Right lobe of liver (tissue), 6 donors: ENCODE results near the gene PPP1R3F. TPM values are rescaled to one million over a fixed set of nuclear protein-coding genes. Genes with fewer than 3 reads are reported as not detected.

Experiments used
- ATAC-seq, 4 donors: fragments of 200-7000 bp; cut with Tn5 transposase; one replicate each; pipeline ENCODE4 v1.9.1; 2020; ENCODE audit warnings: mild to moderate bottlenecking in 4 of 4, moderate library complexity in 4 of 4
- DNase-seq, 3 donors: peaks; one replicate each; pipeline ENCODE4 v3.0.0-alpha.2; 2020
- H3K27ac ChIP-seq, 3 donors: fragments of 200-600 bp; one replicate each; pipeline ENCODE4 v1.8.0; 2022
- H3K27me3 ChIP-seq, 2 donors: fragments of 200-600 bp; one replicate each; pipeline ENCODE4 v1.8.0; 2022
- H3K36me3 ChIP-seq, 4 donors: fragments of 200-600 bp; sonication (generic) in 1 of 4; one replicate each; pipeline versions ENCODE4 v1.5.1 to v1.8.0; 2017 to 2022; ENCODE audit warnings: control low read depth in 1 of 4
- H3K4me1 ChIP-seq, 4 donors: fragments of 200-600 bp; sonication (generic) in 1 of 4; one replicate each; pipeline versions ENCODE4 v1.5.1 to v1.8.0; 2017 to 2022; ENCODE audit warnings: control low read depth in 1 of 4
- H3K4me3 ChIP-seq, 3 donors: fragments of 200-600 bp; one replicate each; pipeline ENCODE4 v1.8.0; 2022
- H3K9me3 ChIP-seq, 4 donors: fragments of 200-600 bp; sonication (generic) in 1 of 4; one replicate each; pipeline versions ENCODE4 v1.5.1 to v1.8.0; 2017 to 2022; ENCODE audit warnings: control low read depth in 1 of 4
- POLR2A ChIP-seq: fragments of 450-650 bp; IDR thresholded peaks from one replicate; pipeline ENCODE4 v1.6.1; 2017; ENCODE audit warnings: antibody characterized with exemption, mild to moderate bottlenecking
- WGBS: methylation state at CpG from one replicate; pipeline ENCODE4 v1.1.6; 2018; ENCODE audit warnings: low coverage, low lambda C conversion rate; ENCODE audit not compliant: insufficient coverage; ENCODE audit errors: missing lambda C conversion rate; 5-methylcytosine and 5-hydroxymethylcytosine counted together
- intact Hi-C, 2 donors: fragments of 100-400 bp; cut with DNase I; formaldehyde crosslinking; loops; one replicate each; pipeline versions ENCODE4 v1.11.2 to v1.14.1; 2022
- total RNA-seq, 6 experiments: library from RNA; depleted of rRNA in 2 of 6; stranded (reverse); fragments of >200 nt in 2 of 6; fragmentation: NEBNext Ultra II Directional in 3 of 6; extraction: Animal tissue kit (Norgen Biotek cat#: 25700) in 3 of 6; gene quantifications; one replicate each; pipeline versions ENCODE4 v1.1.0 to v1.2.4, GENCODE V29; 2016 to 2023
- TF ChIP-seq, protein P1 (sequence below), 4 donors: fragments of 200-600 bp in 3 of 4; fragments of 450-650 bp in 1 of 4; IDR thresholded peaks; one replicate each; pipeline versions ENCODE4 v1.5.1 to v1.8.0; 2016 to 2022; ENCODE audit warnings: antibody characterized with exemption in 4 of 4, mild to moderate bottlenecking in 2 of 4
- donor health status: DM: no; HTN: yes; CAD: no.
- donor health status: DM: no; HTN: no; CAD: no.
- donor health status: DM: no; HTN: no; CAD: no.
- donor health status: DM: no; HTN: yes; CAD: no.
- donor health status: DM: no; HTN: yes; CAD: no.

The PPP1R3F gene
- total RNA-seq, 6 experiments from 2014 or later: 1.6 to 4.0 (median 2.2) TPM

DNA sequence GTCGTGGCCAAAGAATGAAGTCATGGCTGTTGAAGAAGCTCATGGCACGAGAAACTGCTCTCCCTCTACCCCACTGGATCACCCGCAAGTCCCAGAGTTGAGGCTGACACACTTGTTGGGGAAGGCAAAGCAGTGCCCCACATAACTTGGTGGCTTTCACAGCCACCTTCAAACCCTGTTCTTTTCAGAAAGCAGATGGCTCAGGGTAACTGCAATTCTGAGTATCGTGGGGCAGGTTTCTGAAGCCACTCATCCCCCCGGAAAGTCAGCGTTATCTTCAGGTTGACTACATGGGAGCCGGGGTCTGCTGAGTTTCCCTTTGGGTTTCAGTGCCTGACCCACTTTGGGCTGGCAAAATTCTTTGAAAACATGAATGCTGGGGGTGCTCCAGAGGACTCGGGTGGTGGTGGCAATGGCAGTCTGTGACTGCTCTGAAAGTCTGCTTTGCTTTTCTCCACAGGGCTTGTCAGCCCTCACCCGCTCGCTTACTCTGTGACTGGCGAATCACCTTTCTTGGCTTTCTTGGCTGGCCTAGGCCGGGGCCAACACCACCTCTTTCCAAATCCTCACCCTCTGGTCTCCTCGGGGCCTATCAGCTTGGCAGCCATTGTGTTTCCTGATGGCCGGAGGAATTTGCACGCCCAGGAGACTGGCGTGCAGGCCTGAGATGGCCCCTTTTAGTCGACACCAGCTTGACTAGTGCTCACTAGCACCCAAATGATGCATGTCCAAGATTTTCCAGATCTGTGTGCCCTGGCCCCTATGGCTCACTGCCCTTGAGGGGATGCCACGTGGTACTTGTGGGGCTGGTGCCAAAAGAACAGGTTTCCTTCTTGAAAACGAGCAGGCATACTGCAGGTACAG is 7.3 kb downstream of the PPP1R3F start:
- no peaks in the 10 kb centered on the region for H3K27me3 ChIP-seq
- intact Hi-C loops: no loop called here
- DNase-seq (no peak), ATAC-seq (no peak)
- no peaks in the 10 kb centered on the region for H3K9me3 ChIP-seq
- H3K4me1 ChIP-seq: peaks cover 0 to 4% (median 0%) of the 10 kb centered on the region in 4 donors
- TF ChIP-seq, protein P1, sequence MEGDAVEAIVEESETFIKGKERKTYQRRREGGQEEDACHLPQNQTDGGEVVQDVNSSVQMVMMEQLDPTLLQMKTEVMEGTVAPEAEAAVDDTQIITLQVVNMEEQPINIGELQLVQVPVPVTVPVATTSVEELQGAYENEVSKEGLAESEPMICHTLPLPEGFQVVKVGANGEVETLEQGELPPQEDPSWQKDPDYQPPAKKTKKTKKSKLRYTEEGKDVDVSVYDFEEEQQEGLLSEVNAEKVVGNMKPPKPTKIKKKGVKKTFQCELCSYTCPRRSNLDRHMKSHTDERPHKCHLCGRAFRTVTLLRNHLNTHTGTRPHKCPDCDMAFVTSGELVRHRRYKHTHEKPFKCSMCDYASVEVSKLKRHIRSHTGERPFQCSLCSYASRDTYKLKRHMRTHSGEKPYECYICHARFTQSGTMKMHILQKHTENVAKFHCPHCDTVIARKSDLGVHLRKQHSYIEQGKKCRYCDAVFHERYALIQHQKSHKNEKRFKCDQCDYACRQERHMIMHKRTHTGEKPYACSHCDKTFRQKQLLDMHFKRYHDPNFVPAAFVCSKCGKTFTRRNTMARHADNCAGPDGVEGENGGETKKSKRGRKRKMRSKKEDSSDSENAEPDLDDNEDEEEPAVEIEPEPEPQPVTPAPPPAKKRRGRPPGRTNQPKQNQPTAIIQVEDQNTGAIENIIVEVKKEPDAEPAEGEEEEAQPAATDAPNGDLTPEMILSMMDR (IDR thresholded peaks at IDR 0.05): no peak
- no peak for TF ChIP-seq POLR2A
- H3K4me3 ChIP-seq: no peak overlapping the region
- no peak overlapping the region for H3K27ac ChIP-seq
- WGBS: 60% methylated on average over 15 of the region's 19 CpGs
- H3K36me3 ChIP-seq: no peaks in the 10 kb centered on the region

DNA sequence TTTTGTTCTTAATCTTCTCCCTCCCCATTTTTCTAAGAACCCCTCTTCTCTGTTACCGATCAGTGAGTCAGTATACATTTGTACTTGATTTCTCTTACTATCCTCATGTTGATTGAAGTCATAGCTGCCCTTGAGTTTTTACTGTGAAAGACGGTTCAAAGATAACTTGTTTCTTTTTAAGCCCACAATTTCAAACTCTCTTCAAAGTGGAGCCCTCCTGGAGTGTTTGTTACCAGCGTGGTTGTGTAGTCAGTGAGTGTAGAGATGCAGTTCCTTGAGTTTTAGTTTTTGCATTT is 7.9 kb downstream of the PPP1R3F start:
- no peak for TF ChIP-seq POLR2A
- TF ChIP-seq, protein P1 (IDR thresholded peaks at IDR 0.05): no peak
- H3K4me1 ChIP-seq: peaks cover 0 to 3% (median 0%) of the 10 kb centered on the region in 4 donors
- intact Hi-C loops: no loop called here
- no peaks in the 10 kb centered on the region for H3K9me3 ChIP-seq
- no peak overlapping the region for H3K4me3 ChIP-seq
- no peaks in the 10 kb centered on the region for H3K36me3 ChIP-seq
- WGBS: 59% methylated on average over 3 of the region's 3 CpGs
- DNase-seq (no peak), ATAC-seq (no peak)
- no peaks in the 10 kb centered on the region for H3K27me3 ChIP-seq
- no peak overlapping the region for H3K27ac ChIP-seq

DNA sequence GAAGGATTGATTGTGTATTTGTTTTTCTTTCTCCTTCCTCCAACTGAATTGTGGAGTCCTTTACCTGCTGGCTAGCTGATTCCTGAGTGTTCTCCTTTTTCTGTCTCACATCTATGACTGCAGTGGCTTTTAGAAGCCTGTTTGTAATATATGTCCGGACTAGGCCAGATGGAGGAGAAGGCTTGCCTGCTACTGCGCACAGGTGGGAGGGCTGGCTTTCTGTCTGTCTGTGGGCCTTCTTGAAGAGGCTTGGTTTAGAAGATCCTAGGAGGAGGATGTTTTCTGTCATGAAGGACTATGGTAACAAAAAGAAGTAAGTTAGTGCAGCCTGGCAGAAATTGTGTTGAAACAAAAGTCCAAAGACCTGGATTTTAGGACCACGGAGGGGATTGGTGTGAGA is 8.5 kb downstream of the PPP1R3F start:
- no peak for TF ChIP-seq POLR2A
- TF ChIP-seq, protein P1 (IDR thresholded peaks at IDR 0.05): no peak
- DNase-seq: no peak
- no peaks in the 10 kb centered on the region for H3K27me3 ChIP-seq
- H3K4me1 ChIP-seq: no peaks in the 10 kb centered on the region
- H3K36me3 ChIP-seq: no peaks in the 10 kb centered on the region
- H3K27ac ChIP-seq: no peak overlapping the region
- intact Hi-C loops: no loop called here
- H3K4me3 ChIP-seq: no peak overlapping the region
- ATAC-seq: no peak
- 63% methylated on average over 2 of the region's 3 CpGs for WGBS
- no peaks in the 10 kb centered on the region for H3K9me3 ChIP-seq

DNA sequence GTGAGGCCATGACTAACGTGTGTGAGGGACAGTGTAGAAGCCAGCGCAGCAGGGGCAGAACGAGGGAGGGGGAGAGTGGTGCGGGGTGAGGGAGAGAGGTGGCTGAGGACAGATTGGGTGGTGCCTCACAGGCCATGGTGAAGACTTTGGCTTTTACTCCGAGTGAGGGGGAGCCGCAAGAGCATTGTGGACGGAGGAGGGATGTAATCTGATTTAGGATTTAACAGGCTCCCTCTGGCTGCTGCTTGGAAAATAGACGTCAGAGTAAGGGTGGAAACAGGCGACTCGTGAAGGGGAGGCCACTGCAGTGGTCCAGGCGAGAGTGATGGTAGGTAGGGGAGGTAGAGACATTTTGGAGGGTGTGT is 13.0 kb downstream of the PPP1R3F start:
- intact Hi-C loops: no loop called here
- ATAC-seq: peak in 2 of 4 donors; percentile 28

More for the DNA sequence above, 13.0 kb downstream of the PPP1R3F start:
- 56% methylated on average over 11 of the region's 11 CpGs for WGBS
- Histone ChIP-seq H3K36me3 (no peaks in the 10 kb centered on the region), H3K27me3 (no peaks in the 10 kb centered on the region), H3K4me3 (no peak overlapping the region), H3K4me1 (no peaks in the 10 kb centered on the region), H3K9me3 (no peaks in the 10 kb centered on the region), H3K27ac (no peak overlapping the region)
- no peak for TF ChIP-seq POLR2A
- TF ChIP-seq, protein P1 (IDR thresholded peaks at IDR 0.05): peak in 2 of 4 donors; percentile 5 to 17
- no peak for DNase-seq
